K562 (cell line): ENCODE results near the gene HRC. TPM values are rescaled to one million over a fixed set of nuclear protein-coding genes. Genes with fewer than 3 reads are reported as not detected.

Experiments used
- CC2D1A ChIP-seq: fragments of 450-650 bp; IDR thresholded peaks from 2 replicates; pipeline ENCODE4 v1.6.1; 2017; ENCODE audit warnings: mild to moderate bottlenecking
- CHAMP1 ChIP-seq: fragments of 450-650 bp; IDR thresholded peaks from 2 replicates; pipeline ENCODE4 v1.6.1; 2016; ENCODE audit warnings: mild to moderate bottlenecking
- CTCF ChIP-seq, 3 experiments: IDR thresholded peaks in 2 of 3; conservative IDR thresholded peaks in 1 of 3; 2 replicates each; pipeline ENCODE4 v1.5.1; 2011 to 2012; ENCODE audit warnings: low read length in 3 of 3, mild to moderate bottlenecking in 3 of 3, control low read depth in 2 of 3, improper control_type of control experiment in 1 of 3, inconsistent platforms in 1 of 3, low read depth in 1 of 3, mixed read lengths in 1 of 3, moderate library complexity in 1 of 3; ENCODE audit not compliant: insufficient read depth in 2 of 3
- ELF1 ChIP-seq: fragments of 200-800 bp; sonication (Bioruptor generic); IDR thresholded peaks from 2 replicates; pipeline ENCODE4 v1.6.1; 2016; ENCODE audit warnings: missing genetic modification characterization, missing compliant biosample characterization
- HDAC3 ChIP-seq: fragments of 450-650 bp; IDR thresholded peaks from 2 replicates; pipeline ENCODE4 v1.6.1; 2018; ENCODE audit warnings: borderline replicate concordance, mild to moderate bottlenecking, moderate library complexity; ENCODE audit not compliant: partially characterized antibody
- HNRNPL ChIP-seq: fragments of 200-400 bp; formaldehyde crosslinking; IDR thresholded peaks from 2 replicates; pipeline ENCODE4 v1.6.1; 2017; ENCODE audit warnings: low read depth, mild to moderate bottlenecking, low read length
- KLF1 ChIP-seq: fragments of 450-650 bp; IDR thresholded peaks from 2 replicates; pipeline ENCODE4 v1.6.1; 2016; ENCODE audit warnings: missing genetic modification characterization, missing compliant biosample characterization
- KLF6 ChIP-seq: fragments of 250-450 bp; sonication (Bioruptor Pico); IDR thresholded peaks from 2 replicates; pipeline ENCODE4 v1.4.0; 2020; ENCODE audit warnings: mild to moderate bottlenecking, moderate library complexity, borderline replicate concordance
- MCM3 ChIP-seq: fragments of 450-650 bp; IDR thresholded peaks from 2 replicates; pipeline ENCODE4 v1.6.1; 2016
- MYBL2 ChIP-seq, 2 experiments: fragments of 450-650 bp in 1 of 2; sonication (generic) in 1 of 2; formaldehyde crosslinking in 1 of 2; IDR thresholded peaks; 2 replicates each; pipeline versions ENCODE4 v1.6.1 to v1.8.1; 2017 to 2022; ENCODE audit warnings: borderline replicate concordance in 1 of 2, inconsistent platforms in 1 of 2, low read depth in 1 of 2, mild to moderate bottlenecking in 1 of 2, missing genetic modification reagents in 1 of 2, moderate library complexity in 1 of 2
- NRF1 ChIP-seq, 2 experiments: fragments of 450-650 bp; IDR thresholded peaks in 1 of 2; conservative IDR thresholded peaks in 1 of 2; 2 replicates each; pipeline ENCODE4 v1.6.1; 2014; ENCODE audit warnings: mild to moderate bottlenecking in 2 of 2
- SMAD4 ChIP-seq: fragments of 250-450 bp; sonication (Bioruptor Pico); conservative IDR thresholded peaks from 2 replicates; pipeline ENCODE4 v1.8.0; 2021; ENCODE audit warnings: inconsistent platforms, mild to moderate bottlenecking, moderate library complexity
- SNAPC5 ChIP-seq: fragments of 250-450 bp; sonication (Bioruptor Pico); IDR thresholded peaks from 2 replicates; pipeline ENCODE4 v1.8.0; 2021; ENCODE audit warnings: moderate library complexity, mild to moderate bottlenecking, inconsistent platforms
- THAP12 ChIP-seq: fragments of 250-450 bp; sonication (Bioruptor Pico); IDR thresholded peaks from 2 replicates; pipeline ENCODE4 v1.9.0; 2021; ENCODE audit warnings: mild to moderate bottlenecking, inconsistent platforms
- YY1 ChIP-seq, 3 experiments: IDR thresholded peaks; 2 replicates each; pipeline ENCODE4 v1.6.1; 2011; ENCODE audit warnings: low read length in 2 of 3, mild to moderate bottlenecking in 2 of 3, moderate library complexity in 2 of 3, borderline replicate concordance in 1 of 3, control low read depth in 1 of 3, low read depth in 1 of 3; ENCODE audit not compliant: insufficient read depth in 3 of 3, insufficient replicate concordance in 2 of 3, control insufficient read depth in 1 of 3, insufficient read length in 1 of 3; ENCODE audit errors: extremely low read depth in 1 of 3
- ZFPM2 ChIP-seq: fragments of 250-450 bp; sonication (Bioruptor Pico); IDR thresholded peaks from 2 replicates; pipeline ENCODE4 v1.5.1; 2022; ENCODE audit warnings: mild to moderate bottlenecking
- ZNF277 ChIP-seq: fragments of 250-450 bp; sonication (Bioruptor Pico); IDR thresholded peaks from 2 replicates; pipeline ENCODE4 v1.8.0; 2022; ENCODE audit warnings: inconsistent platforms, mild to moderate bottlenecking, moderate library complexity, borderline replicate concordance
- ZNF408 ChIP-seq: fragments of 250-450 bp; sonication (Bioruptor Pico); IDR thresholded peaks from 2 replicates; pipeline ENCODE4 v1.4.0; 2020; ENCODE audit warnings: low read depth, mild to moderate bottlenecking, moderate library complexity
- ZNF717 ChIP-seq: fragments of 250-450 bp; sonication (Bioruptor Pico); IDR thresholded peaks from 2 replicates; pipeline ENCODE4 v1.5.0; 2021
- polyA plus RNA-seq, 8 experiments: library from polyadenylated mRNA; depleted of rRNA in 4 of 8; stranded (reverse) in 5 of 8; unstranded in 3 of 8; fragments of >200 nt; fragmentation: Nextera tagmentation in 2 of 8; fragmentation: Illumina TruSeq in 1 of 8; extraction: Ambion mirVana in 2 of 8; extraction: Trizol in 1 of 8; gene quantifications; 2 replicates each; pipeline versions ENCODE4 v1.2.1 to v1.2.3, GENCODE V29; 2011 to 2014; ENCODE audit warnings: inconsistent platforms in 1 of 8, missing spikeins in 1 of 8
- total RNA-seq, 7 experiments: library from RNA; depleted of rRNA in 6 of 7; stranded (reverse); fragments of >200 nt in 6 of 7; fragmentation: Illumina TruSeq in 2 of 7; extraction: Trizol in 2 of 7; gene quantifications; 2 replicates each; pipeline versions ENCODE4 v1.2.1 to v1.2.3, GENCODE V29; 2011 to 2021; ENCODE audit warnings: low replicate concordance in 1 of 7

The HRC gene
- total and polyA plus RNA-seq, 9 of the 15 experiments (the other 6 are each of a cell fraction or from before 2014, with no cell fraction given): 0.66 to 18.7 (median 13.1) TPM

GRCh38 chr19:49148044-49148682 is 7.0 kb downstream of the HRC start (continued):
- TF ChIP-seq CHAMP1: no peak
- TF ChIP-seq CTCF (IDR thresholded peaks at IDR 0.05 in 2 of 3, conservative IDR thresholded peaks at IDR 0.05 in 1 of 3; ENCODE audit: insufficient read depth in 2 of 3, low read depth in 1 of 3, low read length in 3 of 3): no peak
- TF ChIP-seq ZNF277: no peak
- no peak for TF ChIP-seq KLF1 (tag)
- TF ChIP-seq ZNF717 (CRISPR knock-in tag): no peak
- 0 out of 2 replicates have a peak, but pooled peaks have one; percentile 14 for TF ChIP-seq THAP12 (CRISPR knock-in tag)
- no peak for TF ChIP-seq HDAC3
- TF ChIP-seq SNAPC5: no peak
- no peak for TF ChIP-seq MCM3
- no peak for TF ChIP-seq ELF1 (tag)
- TF ChIP-seq NRF1 (conservative IDR thresholded peaks at IDR 0.05 in 1 of 2, IDR thresholded peaks at IDR 0.05 in 1 of 2): no peak
- no peak for TF ChIP-seq ZFPM2
- TF ChIP-seq ZNF408 (CRISPR knock-in tag): no peak
- no peak for TF ChIP-seq KLF6
- TF ChIP-seq SMAD4 (CRISPR knock-in tag): no peak
- TF ChIP-seq YY1 (IDR thresholded peaks at IDR 0.05; ENCODE audit: borderline replicate concordance in 1 of 3, control insufficient read depth in 1 of 3, extremely low read depth in 1 of 3, insufficient read depth in 3 of 3, insufficient read length in 1 of 3, insufficient replicate concordance in 2 of 3, low read depth in 1 of 3, low read length in 2 of 3): peak; percentile 38 to 88 (median 60)
- TF ChIP-seq CC2D1A: no peak
- TF ChIP-seq HNRNPL: no peak
- TF ChIP-seq MYBL2 (IDR thresholded peaks at IDR 0.05; ENCODE audit: low read depth): no peak
- TF ChIP-seq MYBL2 (CRISPR knock-in tag; IDR thresholded peaks at IDR 0.05; ENCODE audit: borderline replicate concordance): no peak
